Neural progenitor cell (in vitro differentiated cells): ENCODE results near the gene PLEKHB2. TPM values are rescaled to one million over a fixed set of nuclear protein-coding genes. Genes with fewer than 3 reads are reported as not detected.

Experiments used
- DNase-seq: peaks from one replicate; pipeline ENCODE4 v3.0.0-alpha.2; 2016; ENCODE audit warnings: low spot score
- H2AFZ ChIP-seq: fragments of 200-600 bp; sonication (generic); replicated peaks from 2 replicates; pipeline ENCODE4 v1.6.1; 2016; ENCODE audit warnings: antibody characterized with exemption
- H3F3A ChIP-seq: fragments of 200-600 bp; sonication (generic); 2 replicates; pipeline ENCODE4 v1.6.1; 2016; ENCODE audit warnings: antibody characterized with exemption, low read depth
- H3K27ac ChIP-seq: fragments of 200-600 bp; sonication (generic); 2 replicates; pipeline ENCODE4 v1.5.1; 2016; ENCODE audit warnings: mild to moderate bottlenecking
- H3K27me3 ChIP-seq: fragments of 200-600 bp; sonication (generic); 2 replicates; pipeline ENCODE4 v1.6.1; 2016; ENCODE audit warnings: mild to moderate bottlenecking, moderate library complexity
- H3K36me3 ChIP-seq: fragments of 200-600 bp; sonication (generic); 2 replicates; pipeline ENCODE4 v1.5.1; 2016
- H3K4me1 ChIP-seq: fragments of 200-600 bp; sonication (generic); 2 replicates; pipeline ENCODE4 v1.6.1; 2016; ENCODE audit warnings: mixed run types
- H3K4me2 ChIP-seq: fragments of 200-600 bp; sonication (generic); 2 replicates; pipeline ENCODE4 v1.6.1; 2016
- H3K4me3 ChIP-seq: fragments of 200-600 bp; sonication (generic); 2 replicates; pipeline ENCODE4 v1.5.1; 2016
- H3K79me2 ChIP-seq: fragments of 200-600 bp; sonication (generic); 2 replicates; pipeline ENCODE4 v1.6.1; 2016; ENCODE audit warnings: low read depth
- H3K9ac ChIP-seq: fragments of 200-600 bp; sonication (generic); 2 replicates; pipeline ENCODE4 v1.6.1; 2016
- H3K9me3 ChIP-seq: fragments of 200-600 bp; sonication (generic); 2 replicates; pipeline ENCODE4 v1.5.1; 2016; ENCODE audit warnings: low read depth
- H4K20me1 ChIP-seq: fragments of 200-600 bp; sonication (generic); 2 replicates; pipeline ENCODE4 v1.6.1; 2016; ENCODE audit warnings: low read depth
- H3K27ac Mint-ChIP-seq: 3 replicates; pipeline ENCODE4 v1.8.0; 2021; ENCODE audit warnings: mixed read lengths
- H3K27me3 Mint-ChIP-seq: 2 replicates; pipeline ENCODE4 v1.8.0; 2022; ENCODE audit warnings: low read depth, mild to moderate bottlenecking, inconsistent platforms, moderate library complexity, mixed read lengths; ENCODE audit not compliant: insufficient read depth
- H3K36me3 Mint-ChIP-seq: 3 replicates; pipeline ENCODE4 v1.8.0; 2021; ENCODE audit warnings: mixed read lengths
- H3K4me1 Mint-ChIP-seq: 3 replicates; pipeline ENCODE4 v1.8.0; 2021; ENCODE audit warnings: mixed read lengths
- H3K4me3 Mint-ChIP-seq: 3 replicates; pipeline ENCODE4 v1.8.0; 2021; ENCODE audit warnings: mild to moderate bottlenecking, moderate library complexity, mixed read lengths
- H3K9me3 Mint-ChIP-seq: 3 replicates; pipeline ENCODE4 v1.8.0; 2020; ENCODE audit warnings: mixed read lengths
- EZH2 ChIP-seq: fragments of 200-600 bp; sonication (generic); IDR thresholded peaks from 2 replicates; pipeline ENCODE4 v1.6.1; 2017; ENCODE audit warnings: antibody characterized with exemption, mild to moderate bottlenecking, moderate library complexity
- EZH2phosphoT487 ChIP-seq: fragments of 200-600 bp; sonication (generic); IDR thresholded peaks from 2 replicates; pipeline ENCODE4 v1.6.1; 2017; ENCODE audit warnings: antibody characterized with exemption
- total RNA-seq: library from RNA; depleted of rRNA; stranded (reverse); fragments of >200 nt; gene quantifications from 2 replicates; pipeline ENCODE4 v1.2.3, GENCODE V29; 2015; ENCODE audit warnings: low replicate concordance
- TF ChIP-seq, protein P1 (sequence below): fragments of 200-600 bp; sonication (generic); IDR thresholded peaks from 2 replicates; pipeline ENCODE4 v1.5.1; 2017; ENCODE audit warnings: antibody characterized with exemption, mild to moderate bottlenecking

PLEKHB2 gene
- total RNA-seq, 1 donor from 2014 or later = 57.4 TPM

DNA sequence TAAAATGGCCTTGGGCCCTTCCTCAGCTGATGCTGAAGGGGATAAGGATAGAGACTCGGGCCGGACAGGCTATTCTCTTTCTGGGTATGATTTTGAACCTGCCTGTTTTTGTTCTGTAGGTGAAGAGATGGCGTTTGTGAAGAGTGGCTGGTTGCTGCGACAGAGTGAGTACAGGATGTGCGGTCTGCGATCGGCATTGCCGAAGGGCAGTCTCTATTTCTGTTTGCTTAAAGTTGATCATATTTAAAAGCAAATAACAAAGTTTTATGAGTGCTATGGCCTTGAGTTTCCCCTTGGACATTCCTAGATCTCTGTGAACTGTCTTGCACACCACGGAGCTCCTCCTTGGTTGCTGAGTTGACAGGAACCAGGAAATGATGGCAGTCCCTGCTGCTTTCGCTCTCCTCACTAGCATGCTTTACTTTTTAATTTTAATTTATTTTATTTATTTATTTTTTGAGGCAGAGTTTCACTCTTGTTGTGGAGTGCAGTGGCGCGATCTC, 15.7 kb downstream of the PLEKHB2 start:
- H3K27ac Mint-ChIP-seq = no peak overlapping the region

DNA sequence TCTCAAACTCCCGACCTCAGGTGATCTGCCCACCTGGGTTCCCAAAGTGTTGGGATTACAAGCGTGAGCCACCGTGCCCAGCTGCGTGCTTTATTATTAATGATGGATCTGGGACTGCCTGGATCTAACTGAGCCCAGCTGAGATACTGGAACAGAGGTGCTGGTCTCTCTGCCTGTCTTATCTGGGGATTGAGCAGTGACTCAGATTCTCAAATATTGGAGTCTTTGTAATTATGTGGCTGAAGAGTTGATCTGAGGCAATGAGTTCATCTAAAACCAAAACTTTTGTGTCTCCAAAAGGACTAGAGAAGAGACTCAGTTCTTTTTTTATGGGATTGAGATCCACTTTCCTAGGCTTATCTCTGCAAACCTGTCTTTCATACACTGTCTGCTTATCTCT, 16.3 kb downstream of the PLEKHB2 start:
- no peaks in the 10 kb centered on the region for H3K36me3 ChIP-seq
- H3K79me2 ChIP-seq = peaks cover 80% of the 10 kb centered on the region
- H3K4me2 ChIP-seq = no peak overlapping the region
- no peaks in the 10 kb centered on the region for H3F3A ChIP-seq
- no peaks in the 10 kb centered on the region for H3K27me3 ChIP-seq
- no peak overlapping the region for H3K4me3 ChIP-seq
- Mint-ChIP-seq H3K36me3 (peaks cover 31% of the 10 kb centered on the region), H3K9me3 (no peaks in the 10 kb centered on the region), H3K4me1 (peaks cover 12% of the 10 kb centered on the region), H3K4me3 (no peak overlapping the region), H3K27ac (no peak overlapping the region), H3K27me3 (no peaks in the 10 kb centered on the region)
- H3K27ac ChIP-seq = no peak overlapping the region
- H3K9ac ChIP-seq = no peak overlapping the region
- H4K20me1 ChIP-seq = peaks cover 48% of the 10 kb centered on the region
- no peak for DNase-seq
- TF ChIP-seq, protein P1, sequence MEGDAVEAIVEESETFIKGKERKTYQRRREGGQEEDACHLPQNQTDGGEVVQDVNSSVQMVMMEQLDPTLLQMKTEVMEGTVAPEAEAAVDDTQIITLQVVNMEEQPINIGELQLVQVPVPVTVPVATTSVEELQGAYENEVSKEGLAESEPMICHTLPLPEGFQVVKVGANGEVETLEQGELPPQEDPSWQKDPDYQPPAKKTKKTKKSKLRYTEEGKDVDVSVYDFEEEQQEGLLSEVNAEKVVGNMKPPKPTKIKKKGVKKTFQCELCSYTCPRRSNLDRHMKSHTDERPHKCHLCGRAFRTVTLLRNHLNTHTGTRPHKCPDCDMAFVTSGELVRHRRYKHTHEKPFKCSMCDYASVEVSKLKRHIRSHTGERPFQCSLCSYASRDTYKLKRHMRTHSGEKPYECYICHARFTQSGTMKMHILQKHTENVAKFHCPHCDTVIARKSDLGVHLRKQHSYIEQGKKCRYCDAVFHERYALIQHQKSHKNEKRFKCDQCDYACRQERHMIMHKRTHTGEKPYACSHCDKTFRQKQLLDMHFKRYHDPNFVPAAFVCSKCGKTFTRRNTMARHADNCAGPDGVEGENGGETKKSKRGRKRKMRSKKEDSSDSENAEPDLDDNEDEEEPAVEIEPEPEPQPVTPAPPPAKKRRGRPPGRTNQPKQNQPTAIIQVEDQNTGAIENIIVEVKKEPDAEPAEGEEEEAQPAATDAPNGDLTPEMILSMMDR = no peak
- no peak for TF ChIP-seq EZH2
- TF ChIP-seq EZH2phosphoT487 = no peak
- no peaks in the 10 kb centered on the region for H3K9me3 ChIP-seq
- no peaks in the 10 kb centered on the region for H3K4me1 ChIP-seq
- H2AFZ ChIP-seq = no peak overlapping the region

More for the DNA sequence above, 15.7 kb downstream of the PLEKHB2 start:
- H3K9ac ChIP-seq = no peak overlapping the region
- H3K79me2 ChIP-seq = peaks cover 86% of the 10 kb centered on the region
- Mint-ChIP-seq H3K4me1 (peaks cover 12% of the 10 kb centered on the region), H3K36me3 (peaks cover 37% of the 10 kb centered on the region), H3K9me3 (no peaks in the 10 kb centered on the region), H3K4me3 (no peak overlapping the region), H3K27me3 (no peaks in the 10 kb centered on the region)
- TF ChIP-seq, protein P1 = no peak
- TF ChIP-seq EZH2 = no peak
- TF ChIP-seq EZH2phosphoT487 = no peak
- no peaks in the 10 kb centered on the region for H3K27me3 ChIP-seq
- H4K20me1 ChIP-seq = peaks cover 48% of the 10 kb centered on the region
- H3K36me3 ChIP-seq = no peaks in the 10 kb centered on the region
- no peak overlapping the region for H3K4me2 ChIP-seq
- H3K9me3 ChIP-seq = no peaks in the 10 kb centered on the region
- H3F3A ChIP-seq = no peaks in the 10 kb centered on the region
- DNase-seq = no peak
- no peak overlapping the region for H3K27ac ChIP-seq
- H3K4me1 ChIP-seq = no peaks in the 10 kb centered on the region
- no peak overlapping the region for H2AFZ ChIP-seq
- H3K4me3 ChIP-seq = no peak overlapping the region

DNA sequence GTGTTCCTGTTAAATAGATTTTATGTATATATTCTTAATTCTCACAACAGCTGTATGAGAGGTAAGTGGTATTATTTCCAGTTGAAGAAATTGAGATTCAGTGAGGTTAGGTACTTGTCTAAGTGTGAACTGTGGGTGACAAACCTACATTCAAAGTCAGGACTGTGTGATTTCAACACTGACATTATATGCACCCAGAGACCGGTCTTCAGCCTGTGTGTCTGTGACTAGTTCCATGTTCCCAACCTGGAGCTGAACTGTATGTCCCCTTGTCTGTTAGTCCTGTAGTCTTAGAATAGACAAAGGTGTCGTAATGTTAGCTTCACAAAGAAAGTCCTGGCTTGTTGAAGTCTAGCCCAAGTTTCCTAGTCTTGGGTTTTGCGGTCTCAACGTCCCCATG, 17.4 kb downstream of the PLEKHB2 start:
- no peak for DNase-seq
- Histone ChIP-seq H2AFZ (no peak overlapping the region), H3K9me3 (no peaks in the 10 kb centered on the region), H4K20me1 (peaks cover 43% of the 10 kb centered on the region), H3K36me3 (no peaks in the 10 kb centered on the region), H3K79me2 (peaks cover 70% of the 10 kb centered on the region), H3F3A (no peaks in the 10 kb centered on the region), H3K4me3 (no peak overlapping the region), H3K4me2 (no peak overlapping the region), H3K27me3 (no peaks in the 10 kb centered on the region), H3K27ac (no peak overlapping the region), H3K4me1 (no peaks in the 10 kb centered on the region), H3K9ac (no peak overlapping the region)
- no peaks in the 10 kb centered on the region for H3K27me3 Mint-ChIP-seq
- H3K36me3 Mint-ChIP-seq = peaks cover 35% of the 10 kb centered on the region
- peaks cover 12% of the 10 kb centered on the region for H3K4me1 Mint-ChIP-seq
- no peaks in the 10 kb centered on the region for H3K9me3 Mint-ChIP-seq
- TF ChIP-seq EZH2 = no peak
- TF ChIP-seq, protein P1 = no peak
- TF ChIP-seq EZH2phosphoT487 = no peak
- H3K4me3 Mint-ChIP-seq = no peak overlapping the region
- H3K27ac Mint-ChIP-seq = no peak overlapping the region
